ENCODE data around the gene CAVIN2. TPM values are rescaled to one million over a fixed set of nuclear protein-coding genes. Genes with fewer than 3 reads are reported as not detected.

Gene CAVIN2
- total and polyA plus RNA-seq, 8 donors = 73.6 to 129 (median 104) TPM

GRCh38 chr2:191847764-191848163 lies 876 bp upstream of the CAVIN2 start:
- no peak for TF ChIP-seq CTCF (IDR thresholded peaks at IDR 0.05)
- no peaks in the 10 kb centered on the region for H3K9me3 ChIP-seq
- ATAC-seq (peak; percentile 38), DNase-seq (peak in 1 of 4 donors; percentile 56)
- peaks cover 0 to 20% of the 10 kb centered on the region in 2 donors for H3K4me1 ChIP-seq
- intact Hi-C loops (cut with DNase I) = no loop called here
- H3K27ac ChIP-seq = peak overlapping the region; percentile 85 to 89
- peak overlapping the region in 1 of 2 donors; percentile 61 for H3K4me3 ChIP-seq
- H3K27me3 ChIP-seq = peaks cover 0 to 8% of the 10 kb centered on the region in 2 donors
- no peaks in the 10 kb centered on the region for H3K36me3 ChIP-seq

GRCh38 chr2:191845876-191846514 lies 893 bp downstream of the CAVIN2 start:
- no peaks in the 10 kb centered on the region for H3K9me3 ChIP-seq
- peak; percentile 7 for ATAC-seq
- peaks cover 0 to 30% of the 10 kb centered on the region in 2 donors for H3K4me1 ChIP-seq

GRCh38 chr2:191845248-191845715 lies 1.6 kb downstream of the CAVIN2 start:
- TF ChIP-seq CTCF (IDR thresholded peaks at IDR 0.05) = no peak
- DNase-seq (peak in 1 of 4 donors; percentile 70), ATAC-seq (peak; percentile 8)
- Histone ChIP-seq H3K4me3 (peak overlapping the region; percentile 46 to 61), H3K27me3 (peaks cover 0 to 8% of the 10 kb centered on the region in 2 donors), H3K27ac (peak overlapping the region; percentile 85 to 89), H3K36me3 (no peaks in the 10 kb centered on the region), H3K9me3 (no peaks in the 10 kb centered on the region), H3K4me1 (peaks cover 0 to 31% of the 10 kb centered on the region in 2 donors)
- intact Hi-C loops (cut with DNase I) = no loop called here

More at GRCh38 chr2:191845876-191846514, 893 bp downstream of the CAVIN2 start:
- no peaks in the 10 kb centered on the region for H3K36me3 ChIP-seq
- DNase-seq = no peak
- peak overlapping the region; percentile 46 to 61 for H3K4me3 ChIP-seq
- TF ChIP-seq CTCF (IDR thresholded peaks at IDR 0.05) = no peak
- intact Hi-C loops (cut with DNase I) = no loop called here
- peak overlapping the region; percentile 85 to 89 for H3K27ac ChIP-seq
- H3K27me3 ChIP-seq = peaks cover 0 to 8% of the 10 kb centered on the region in 2 donors

GRCh38 chr2:191844706-191845105 lies 2.2 kb downstream of the CAVIN2 start:
- peak overlapping the region; percentile 85 to 89 for H3K27ac ChIP-seq
- peaks cover 0 to 8% of the 10 kb centered on the region in 2 donors for H3K27me3 ChIP-seq
- peaks cover 0 to 31% of the 10 kb centered on the region in 2 donors for H3K4me1 ChIP-seq
- H3K9me3 ChIP-seq = no peaks in the 10 kb centered on the region
- no peak for DNase-seq
- no peak for ATAC-seq
- H3K4me3 ChIP-seq = peak overlapping the region; percentile 46 to 61
- TF ChIP-seq CTCF (IDR thresholded peaks at IDR 0.05) = no peak
- no peaks in the 10 kb centered on the region for H3K36me3 ChIP-seq
- intact Hi-C loops (cut with DNase I) = no loop called here

- Histone ChIP-seq H3K4me1 (peaks cover 0 to 32% of the 10 kb centered on the region in 2 donors), H3K27ac (peak overlapping the region in 1 of 2 donors; percentile 21), H3K4me3 (peak overlapping the region in 1 of 2 donors; percentile 4), H3K9me3 (no peaks in the 10 kb centered on the region), H3K36me3 (peaks cover 0 to 8% of the 10 kb centered on the region in 2 donors), H3K27me3 (peaks cover 0 to 2% of the 10 kb centered on the region in 2 donors)
- intact Hi-C loops (cut with DNase I) = no loop called here
- no peak for DNase-seq
- no peak for TF ChIP-seq CTCF (IDR thresholded peaks at IDR 0.05)
- no peak for ATAC-seq
Observed at GRCh38 chr2:191840921-191841320, 6.0 kb downstream of the CAVIN2 start.

Data from left lung (tissue), 10 donors.